Stimulated activated CD4-positive, alpha-beta T cell treated with anti-CD3 and anti-CD28 coated beads, Interleukin-12 subunit alpha, Interleukin-12 subunit beta, amount 100 ng/mL, for 24 hours (primary cell): ENCODE data around the gene CEP43.

Source experiments
- DNase-seq, 2 experiments: peaks; one replicate each; pipeline ENCODE4 v3.0.0-alpha.2; 2020; ENCODE audit warnings: low read depth in 2 of 2

Gene CEP43, protein sequence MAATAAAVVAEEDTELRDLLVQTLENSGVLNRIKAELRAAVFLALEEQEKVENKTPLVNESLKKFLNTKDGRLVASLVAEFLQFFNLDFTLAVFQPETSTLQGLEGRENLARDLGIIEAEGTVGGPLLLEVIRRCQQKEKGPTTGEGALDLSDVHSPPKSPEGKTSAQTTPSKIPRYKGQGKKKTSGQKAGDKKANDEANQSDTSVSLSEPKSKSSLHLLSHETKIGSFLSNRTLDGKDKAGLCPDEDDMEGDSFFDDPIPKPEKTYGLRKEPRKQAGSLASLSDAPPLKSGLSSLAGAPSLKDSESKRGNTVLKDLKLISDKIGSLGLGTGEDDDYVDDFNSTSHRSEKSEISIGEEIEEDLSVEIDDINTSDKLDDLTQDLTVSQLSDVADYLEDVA

GRCh38 chr6:166999145-166999883 is at the start of gene CEP43:
Gene CEP43 (plus strand): TSS chr6:166999397. CDS start chr6:166999413, 16 bp downstream.
- DNase-seq = peak; percentile 80 to 82

DNA sequence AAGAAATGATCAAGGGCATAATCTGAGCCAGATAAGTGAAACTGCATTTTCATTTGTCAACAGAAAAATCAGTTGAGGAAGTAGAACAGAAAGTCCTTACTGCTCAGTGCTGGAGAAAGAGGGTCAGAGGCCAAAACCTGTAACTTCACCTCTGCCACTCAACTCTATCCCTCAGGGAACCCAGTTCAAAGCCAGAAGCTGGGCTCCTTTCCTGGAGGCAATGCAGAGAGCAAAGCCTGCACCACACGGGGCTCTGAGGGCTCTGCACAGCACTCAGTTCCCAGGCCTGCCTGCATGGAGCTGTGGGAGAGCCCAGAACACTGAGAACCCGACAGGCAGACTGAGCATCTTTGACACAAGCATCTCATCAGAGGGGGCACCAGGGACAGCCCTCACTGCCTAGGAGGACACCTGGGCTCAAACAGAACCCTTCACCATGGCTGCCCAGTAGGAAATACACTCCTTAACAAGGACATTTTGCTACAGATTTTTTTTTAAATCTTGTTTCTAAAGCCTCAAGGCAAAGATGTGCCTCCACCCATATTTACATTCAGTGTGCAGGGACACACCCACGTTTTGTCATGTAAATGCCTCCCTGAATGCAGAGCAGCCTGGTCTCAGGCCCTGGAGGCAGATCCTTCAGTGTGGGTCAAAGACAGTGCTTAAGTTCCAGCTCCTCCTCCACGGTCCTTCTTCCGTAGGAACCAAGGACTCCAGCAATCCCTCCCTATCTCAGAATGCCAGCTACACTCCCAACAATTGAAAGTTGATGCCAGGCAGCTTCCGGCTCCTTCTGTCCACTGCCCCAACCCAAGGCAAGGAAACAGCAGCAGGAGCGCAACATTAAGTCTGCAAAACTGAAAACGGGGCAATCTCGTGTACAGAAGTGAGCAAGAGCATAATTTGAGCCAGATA is 49.4 kb upstream of the CEP43 start:
- no peak for DNase-seq

DNA sequence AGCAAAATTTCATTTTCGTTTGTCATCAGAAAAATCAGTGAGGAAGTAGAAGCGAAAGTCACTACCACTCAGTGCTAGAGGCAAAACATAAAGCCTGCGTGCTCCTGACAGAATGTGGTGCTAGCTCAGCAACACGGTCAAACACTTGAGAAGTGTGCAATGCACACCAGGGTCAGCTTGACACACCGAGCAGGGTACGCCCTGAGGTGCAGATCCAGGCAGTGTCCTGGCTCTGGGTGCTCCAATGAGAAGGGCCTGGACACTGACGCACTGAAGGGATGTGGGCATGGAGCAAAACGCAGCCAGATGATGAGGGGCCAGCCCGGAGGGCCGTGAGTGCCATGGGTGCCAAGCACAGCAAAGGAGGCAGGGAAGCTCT is 48.8 kb upstream of the CEP43 start:
- no peak for DNase-seq

DNA sequence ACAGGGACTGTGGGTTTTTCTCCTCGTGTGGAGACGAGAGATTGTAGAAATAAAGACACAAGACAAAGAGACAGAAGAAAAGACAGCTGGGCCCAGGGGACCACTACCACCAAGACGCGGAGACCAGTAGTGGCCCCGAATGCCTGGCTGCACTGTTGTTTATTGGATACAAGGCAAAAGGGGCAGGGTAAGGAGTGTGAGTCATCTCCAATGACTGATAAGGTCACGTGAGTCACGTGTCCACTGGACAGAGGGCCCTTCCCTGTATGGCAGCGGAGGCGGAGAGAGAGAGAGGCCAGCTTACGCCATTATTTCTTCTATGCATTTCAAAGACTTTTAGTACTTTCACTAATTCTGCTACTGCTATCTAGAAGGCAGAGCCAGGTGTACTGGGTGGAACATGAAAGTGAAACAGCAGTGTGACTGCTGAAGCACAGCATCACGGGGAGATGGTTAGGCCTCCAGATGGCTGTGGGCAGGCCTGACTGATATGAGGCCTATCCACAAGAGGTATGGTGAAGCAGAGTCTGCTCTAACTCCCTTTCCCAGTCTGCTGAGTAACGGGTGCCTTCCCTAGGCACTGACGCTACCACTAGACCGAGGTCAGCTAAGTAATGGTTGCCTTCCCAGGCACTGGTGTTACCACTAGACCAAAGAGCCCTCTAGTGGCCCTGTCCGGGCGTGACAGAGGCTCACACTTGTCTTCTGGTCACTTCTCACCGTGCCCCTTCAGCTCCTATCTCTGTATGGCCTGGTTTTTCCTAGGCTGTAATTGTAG is 48.1 kb upstream of the CEP43 start:
- DNase-seq = peak; percentile 68 to 70

GRCh38 chr6:166951670-166952060 is 47.5 kb upstream of the CEP43 start:
- DNase-seq = no peak

DNA sequence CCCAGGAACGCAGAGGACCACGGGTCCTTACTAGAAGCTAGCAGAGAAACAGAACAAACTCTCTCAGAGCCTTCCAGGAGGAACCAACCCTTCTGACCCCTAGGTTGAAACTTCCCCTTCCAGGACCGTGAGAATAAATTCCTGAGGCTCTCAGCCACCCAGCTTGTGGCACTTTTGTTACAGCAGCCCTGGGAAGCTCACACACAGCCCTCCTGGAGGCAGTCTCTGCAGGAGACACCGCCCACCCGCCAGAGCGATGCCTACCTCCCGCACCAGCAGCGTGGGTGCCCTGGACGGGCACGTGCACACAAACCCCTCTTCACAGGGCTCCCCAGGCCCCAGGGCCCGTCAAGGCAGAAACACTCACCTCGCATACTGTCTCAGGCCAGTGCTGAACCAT is 47.1 kb upstream of the CEP43 start:
- DNase-seq = no peak

- peak in 1 of 2 experiments; percentile 28 for DNase-seq
These were observed 46.4 kb upstream of the CEP43 start for GRCh38 chr6:166952567-166953486.

- no peak for DNase-seq
These were observed 45.0 kb upstream of the CEP43 start for GRCh38 chr6:166954118-166954713.

GRCh38 chr6:166955121-166955864 is 43.9 kb upstream of the CEP43 start:
- no peak for DNase-seq

- DNase-seq = no peak
These were observed 43.2 kb upstream of the CEP43 start for GRCh38 chr6:166955865-166956443.

DNA sequence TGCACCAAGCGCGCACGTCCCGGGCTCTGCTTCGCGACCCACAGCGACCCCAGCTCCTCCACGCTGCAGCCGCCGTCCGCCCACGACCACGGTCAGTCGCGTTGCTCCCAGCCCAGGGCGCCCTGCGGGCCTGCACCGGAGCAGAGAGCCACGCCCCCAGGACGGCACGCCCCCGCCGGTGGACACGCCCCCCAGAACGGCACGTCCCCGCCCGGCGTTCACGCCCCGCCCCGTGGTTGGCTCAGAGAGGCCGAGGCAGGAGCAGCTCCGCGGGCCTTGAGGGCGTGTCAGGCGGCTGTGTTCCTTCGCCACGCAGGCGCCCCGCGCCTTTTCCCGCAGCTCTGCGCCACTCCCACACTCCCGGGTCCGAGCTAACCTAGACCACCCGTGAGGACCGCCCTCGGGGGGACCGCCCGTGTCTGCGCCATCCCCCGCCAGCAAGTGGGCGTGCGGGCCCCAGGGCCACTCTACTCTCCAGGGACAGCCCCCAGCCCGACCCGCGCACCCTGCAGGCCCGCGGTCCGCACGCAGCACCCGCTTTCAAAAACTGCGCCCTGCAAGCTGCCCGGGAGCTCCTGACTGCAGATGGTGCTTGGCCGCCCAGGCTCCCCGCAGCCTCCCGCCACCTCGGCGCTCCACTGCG is 42.6 kb upstream of the CEP43 start, which contains the start of gene RNASET2:
RNASET2 (minus strand) TSS at position 107 of the 643 bp plus-strand sequence. CDS start 368 bp downstream, outside the sequence.
- peak; percentile 99 for DNase-seq

- DNase-seq = no peak
These were observed 42.0 kb upstream of the CEP43 start for GRCh38 chr6:166957087-166957804.

DNA sequence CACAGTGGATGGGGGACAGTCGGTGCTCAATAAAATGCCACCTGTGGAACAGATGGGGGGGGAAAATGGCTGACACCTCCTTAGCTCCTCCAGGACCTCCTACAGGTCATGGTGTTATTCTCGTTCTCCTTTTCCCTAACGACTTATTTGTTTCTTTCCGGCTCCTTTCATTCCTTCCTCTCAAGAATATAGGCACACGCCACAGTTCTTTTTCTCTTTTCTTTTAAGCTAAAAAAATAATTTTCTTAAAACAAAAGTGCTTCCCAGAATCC is 41.5 kb upstream of the CEP43 start:
- DNase-seq = no peak

DNA sequence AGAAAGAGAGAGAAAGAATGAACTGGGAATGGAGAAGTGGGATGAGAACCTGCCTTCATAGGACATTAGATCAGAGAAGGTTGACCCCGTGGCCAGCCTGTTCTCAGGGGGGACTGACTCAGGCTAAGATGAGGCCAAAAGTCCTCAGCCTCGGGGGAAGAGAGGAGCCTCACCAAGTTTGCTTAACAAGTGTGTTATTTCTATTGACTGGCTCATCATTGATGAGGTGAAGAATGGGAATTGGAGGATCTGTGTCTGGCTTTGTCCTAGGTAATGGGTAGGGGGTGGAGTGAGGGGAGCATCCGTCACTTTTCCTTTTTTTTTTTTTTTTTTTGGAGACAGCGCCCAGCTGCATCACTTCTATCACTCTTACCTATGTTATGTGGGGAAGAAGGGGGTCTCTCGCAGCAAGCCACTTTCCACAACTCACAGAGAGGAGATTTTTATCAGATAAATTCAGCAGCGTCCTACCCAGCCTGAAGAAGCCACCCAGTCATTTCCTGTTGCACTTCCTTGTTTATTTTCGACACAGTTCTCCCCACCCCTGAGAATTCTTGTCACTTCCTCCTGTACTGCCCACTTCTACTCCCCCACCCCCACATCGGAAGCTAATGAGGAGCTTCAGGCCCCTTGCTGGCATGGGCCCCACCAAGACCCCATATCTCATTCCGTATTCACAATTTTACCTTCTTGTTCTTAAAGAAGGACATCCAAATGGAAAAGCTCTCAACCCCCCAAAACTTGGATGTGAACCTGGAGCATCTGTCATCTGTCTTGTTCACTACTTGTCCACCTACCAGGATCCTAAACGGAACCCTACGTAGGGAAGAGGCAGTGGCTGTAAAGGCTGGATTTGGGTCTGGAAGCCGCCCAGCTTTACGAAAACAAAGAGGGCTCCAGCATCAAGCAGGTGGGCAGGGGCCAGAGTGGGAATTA is 40.0 kb upstream of the CEP43 start:
- DNase-seq = no peak

- DNase-seq = no peak
These were observed 39.1 kb upstream of the CEP43 start for GRCh38 chr6:166959911-166960608.

- no peak for DNase-seq
These were observed 38.6 kb upstream of the CEP43 start for GRCh38 chr6:166960609-166960978.
